Measurements from ENCODE around the gene ZNF764.

DNA sequence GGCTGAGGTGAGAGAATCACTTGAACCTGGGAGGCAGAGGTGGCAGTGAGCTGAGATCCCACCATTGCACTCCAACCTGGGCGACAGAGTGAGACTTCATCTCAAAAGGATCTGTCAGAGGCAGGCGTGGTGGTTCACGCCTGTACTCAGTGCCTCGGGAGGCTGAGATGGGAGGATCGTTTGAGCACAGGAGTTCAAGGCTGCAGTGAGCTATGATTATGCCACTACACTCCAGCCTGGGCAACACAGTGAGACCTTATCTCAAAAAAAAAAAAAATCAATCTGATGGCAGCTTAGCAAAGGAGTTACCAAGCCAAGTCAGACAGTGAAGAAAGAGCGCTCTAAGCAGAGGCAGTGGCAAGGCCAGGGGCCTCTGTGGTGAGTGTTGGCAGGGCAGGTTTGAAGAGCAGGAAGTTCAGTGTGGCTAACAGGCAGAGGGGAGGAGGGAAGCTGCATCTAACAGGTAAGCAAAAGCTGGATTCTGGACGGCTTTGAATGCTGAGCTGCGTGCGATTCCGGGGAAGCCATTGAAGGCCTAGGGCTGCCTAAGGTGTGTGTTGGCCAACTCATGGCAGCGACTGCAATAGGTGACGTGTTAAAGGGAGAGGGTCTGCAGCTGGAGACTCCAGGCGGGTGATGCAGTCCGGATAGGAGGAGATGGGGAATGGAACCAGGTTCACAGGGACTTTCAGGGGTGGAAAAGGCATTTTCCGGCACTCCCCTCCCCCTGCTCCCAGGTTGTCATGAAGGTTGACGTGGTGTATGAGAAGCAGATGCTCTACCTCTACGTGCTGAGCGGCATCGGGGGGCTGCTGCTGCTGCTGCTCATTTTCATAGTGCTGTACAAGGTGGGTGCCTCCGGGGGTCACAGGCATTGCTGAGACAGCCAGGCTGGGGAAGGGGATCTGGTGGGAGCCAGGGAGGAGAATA is 38.8 kb downstream of the ZNF764 start:
- TF ChIP-seq, protein P1, sequence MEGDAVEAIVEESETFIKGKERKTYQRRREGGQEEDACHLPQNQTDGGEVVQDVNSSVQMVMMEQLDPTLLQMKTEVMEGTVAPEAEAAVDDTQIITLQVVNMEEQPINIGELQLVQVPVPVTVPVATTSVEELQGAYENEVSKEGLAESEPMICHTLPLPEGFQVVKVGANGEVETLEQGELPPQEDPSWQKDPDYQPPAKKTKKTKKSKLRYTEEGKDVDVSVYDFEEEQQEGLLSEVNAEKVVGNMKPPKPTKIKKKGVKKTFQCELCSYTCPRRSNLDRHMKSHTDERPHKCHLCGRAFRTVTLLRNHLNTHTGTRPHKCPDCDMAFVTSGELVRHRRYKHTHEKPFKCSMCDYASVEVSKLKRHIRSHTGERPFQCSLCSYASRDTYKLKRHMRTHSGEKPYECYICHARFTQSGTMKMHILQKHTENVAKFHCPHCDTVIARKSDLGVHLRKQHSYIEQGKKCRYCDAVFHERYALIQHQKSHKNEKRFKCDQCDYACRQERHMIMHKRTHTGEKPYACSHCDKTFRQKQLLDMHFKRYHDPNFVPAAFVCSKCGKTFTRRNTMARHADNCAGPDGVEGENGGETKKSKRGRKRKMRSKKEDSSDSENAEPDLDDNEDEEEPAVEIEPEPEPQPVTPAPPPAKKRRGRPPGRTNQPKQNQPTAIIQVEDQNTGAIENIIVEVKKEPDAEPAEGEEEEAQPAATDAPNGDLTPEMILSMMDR (IDR thresholded peaks at IDR 0.05 in 4 of 5, conservative IDR thresholded peaks at IDR 0.05 in 1 of 5) = no peak
- TF ChIP-seq POLR2A (IDR thresholded peaks at IDR 0.05) = no peak

All from gastrocnemius medialis (tissue), 4 donors.